Heart left ventricle (tissue), 13 donors: ENCODE data around the gene MYL9.

Experiments
- POLR2A ChIP-seq, 2 donors: fragments of 450-650 bp; IDR thresholded peaks; one replicate each; pipeline ENCODE4 v1.6.1; 2017; ENCODE audit warnings: antibody characterized with exemption in 2 of 2, mild to moderate bottlenecking in 2 of 2, moderate library complexity in 2 of 2
- TF ChIP-seq, protein P1 (sequence below), 12 donors: fragments of 200-600 bp; sonication (generic) in 4 of 12; IDR thresholded peaks; one replicate each; pipeline versions ENCODE4 v1.5.0 to v1.8.0; 2018 to 2022; ENCODE audit warnings: antibody characterized with exemption in 12 of 12, mild to moderate bottlenecking in 5 of 12
- donor health status: ischemic (EF 13 %, LVEDD 7.1; RV severe dilation, severe dysfunction).
- donor health status: DM: no; HTN: yes; CAD: no.
- donor health status: DM: no; HTN: no; CAD: no.
- donor health status: ischemic (EF 25% LVEDD 6.9; RV normal size, moderate dysfunction).
- donor health status: ischemic (EF 25% LVEDD 5.7; RV mildly dilated, moderate dysfunction).
- donor health status: ischemic (EF 35%, LVEDD 5.7; RV mildly dilated, moderate dysfunction).
- donor health status: nonischemic (EF 11% LVEDD 7.7; RV severe dilation, severe dysfunction).
- donor health status: DM: yes; HTN: yes; CAD: no.
- donor health status: PGD.
- donor health status: ischemic (EF 29% LVEDD 5.4; RV normal size, mild dysfunction).
- donor health status: nonischemic (EF 23%, LVEDD 6.1; RV moderate dilation, normal function).

DNA sequence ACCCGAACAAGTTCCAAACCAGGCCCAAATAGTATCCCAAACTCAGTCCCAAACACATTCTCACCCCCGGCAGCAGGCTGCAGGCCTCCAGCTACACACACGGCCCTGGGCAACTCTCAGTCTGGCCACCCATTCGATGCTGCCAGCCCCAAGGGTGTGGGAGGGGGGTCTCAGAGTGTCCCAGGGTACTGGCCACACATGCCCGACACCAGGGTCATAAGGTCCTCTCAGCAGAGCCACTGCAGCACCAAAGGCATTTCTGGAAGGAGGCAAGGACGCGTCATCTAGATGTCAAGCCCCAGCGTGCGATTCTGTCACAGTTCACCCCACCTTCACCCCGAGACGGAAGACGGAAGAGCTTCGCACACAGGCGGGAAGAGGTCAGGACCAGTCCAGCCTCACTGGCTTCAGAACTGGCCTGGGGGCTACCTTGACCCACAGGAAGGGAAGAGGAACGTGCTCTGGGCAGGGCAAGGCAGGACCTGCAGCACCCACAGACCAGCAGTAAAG is 9.5 kb downstream of the MYL9 start:
- TF ChIP-seq, protein P1, sequence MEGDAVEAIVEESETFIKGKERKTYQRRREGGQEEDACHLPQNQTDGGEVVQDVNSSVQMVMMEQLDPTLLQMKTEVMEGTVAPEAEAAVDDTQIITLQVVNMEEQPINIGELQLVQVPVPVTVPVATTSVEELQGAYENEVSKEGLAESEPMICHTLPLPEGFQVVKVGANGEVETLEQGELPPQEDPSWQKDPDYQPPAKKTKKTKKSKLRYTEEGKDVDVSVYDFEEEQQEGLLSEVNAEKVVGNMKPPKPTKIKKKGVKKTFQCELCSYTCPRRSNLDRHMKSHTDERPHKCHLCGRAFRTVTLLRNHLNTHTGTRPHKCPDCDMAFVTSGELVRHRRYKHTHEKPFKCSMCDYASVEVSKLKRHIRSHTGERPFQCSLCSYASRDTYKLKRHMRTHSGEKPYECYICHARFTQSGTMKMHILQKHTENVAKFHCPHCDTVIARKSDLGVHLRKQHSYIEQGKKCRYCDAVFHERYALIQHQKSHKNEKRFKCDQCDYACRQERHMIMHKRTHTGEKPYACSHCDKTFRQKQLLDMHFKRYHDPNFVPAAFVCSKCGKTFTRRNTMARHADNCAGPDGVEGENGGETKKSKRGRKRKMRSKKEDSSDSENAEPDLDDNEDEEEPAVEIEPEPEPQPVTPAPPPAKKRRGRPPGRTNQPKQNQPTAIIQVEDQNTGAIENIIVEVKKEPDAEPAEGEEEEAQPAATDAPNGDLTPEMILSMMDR (IDR thresholded peaks at IDR 0.05), result no peak
- TF ChIP-seq POLR2A (IDR thresholded peaks at IDR 0.05), result no peak
